OCI-LY1 (cell line): Measurements from ENCODE around the gene PLCB4.

Experiments used
- H2AFZ ChIP-seq: fragments of 200-600 bp; sonication (generic), shearing (Covaris generic); 2 replicates; pipeline ENCODE4 v1.6.0; 2014; ENCODE audit warnings: antibody characterized with exemption, mild to moderate bottlenecking, low read length
- H3F3A ChIP-seq: fragments of 200-600 bp; sonication (generic), shearing (Covaris generic); 2 replicates; pipeline ENCODE4 v1.6.0; 2014; ENCODE audit warnings: mild to moderate bottlenecking, antibody characterized with exemption, low read length, moderate library complexity; ENCODE audit not compliant: insufficient read depth
- H3K27ac ChIP-seq: fragments of 200-600 bp; sonication (generic); 2 replicates; pipeline ENCODE4 v1.5.1; 2014; ENCODE audit warnings: low read length, mixed run types, mild to moderate bottlenecking, low read depth; ENCODE audit not compliant: poor library complexity, severe bottlenecking
- H3K27me3 ChIP-seq: fragments of 200-600 bp; sonication (generic); 2 replicates; pipeline ENCODE4 v1.6.0; 2014; ENCODE audit warnings: antibody characterized with exemption, mild to moderate bottlenecking, low read length, moderate library complexity; ENCODE audit not compliant: insufficient read depth
- H3K36me3 ChIP-seq: fragments of 200-600 bp; sonication (generic); 2 replicates; pipeline ENCODE4 v1.6.1; 2014; ENCODE audit warnings: mild to moderate bottlenecking, antibody characterized with exemption, low read length, moderate library complexity, mixed read lengths; ENCODE audit not compliant: insufficient read depth
- H3K4me1 ChIP-seq: fragments of 200-600 bp; sonication (generic); 2 replicates; pipeline ENCODE4 v1.5.1; 2014; ENCODE audit warnings: mild to moderate bottlenecking, low read length, moderate library complexity; ENCODE audit not compliant: insufficient read depth, severe bottlenecking
- H3K4me2 ChIP-seq: fragments of 200-600 bp; sonication (generic), shearing (Covaris generic); 2 replicates; pipeline ENCODE4 v1.6.1; 2014; ENCODE audit warnings: low read length
- H3K4me3 ChIP-seq: fragments of 200-600 bp; sonication (generic); 2 replicates; pipeline ENCODE4 v1.5.1; 2014; ENCODE audit warnings: low read length, low read depth, mild to moderate bottlenecking, mixed read lengths; ENCODE audit not compliant: poor library complexity, severe bottlenecking
- H3K79me2 ChIP-seq: fragments of 200-600 bp; shearing (Covaris generic); 2 replicates; pipeline ENCODE4 v1.6.1; 2016; ENCODE audit warnings: mixed run types, low read length, mixed read lengths; ENCODE audit not compliant: insufficient read depth
- H3K9ac ChIP-seq: fragments of 200-600 bp; sonication (generic), shearing (Covaris generic); 2 replicates; pipeline ENCODE4 v1.6.1; 2014; ENCODE audit warnings: mild to moderate bottlenecking, low read length, mixed read lengths
- H3K9me2 ChIP-seq: fragments of 200-600 bp; sonication (generic), shearing (Covaris generic); 2 replicates; pipeline ENCODE4 v1.6.1; 2014; ENCODE audit warnings: low read depth, mild to moderate bottlenecking, low read length, mixed read lengths
- H3K9me3 ChIP-seq: fragments of 200-600 bp; shearing (Covaris generic); 2 replicates; pipeline ENCODE4 v1.6.1; 2014; ENCODE audit warnings: low read length, mixed read lengths
- H4K20me1 ChIP-seq: fragments of 200-600 bp; sonication (generic), shearing (Covaris generic); 2 replicates; pipeline ENCODE4 v1.6.0; 2016; ENCODE audit warnings: mild to moderate bottlenecking, low read length; ENCODE audit not compliant: insufficient read depth
- EZH2 ChIP-seq: fragments of 200-600 bp; sonication (generic), shearing (Covaris generic); IDR thresholded peaks from 2 replicates; pipeline ENCODE4 v1.8.0; 2017; ENCODE audit warnings: borderline replicate concordance, mixed run types, mild to moderate bottlenecking, antibody characterized with exemption, low read length, moderate library complexity, mixed read lengths
- TF ChIP-seq, protein P1 (sequence below): fragments of 200-600 bp; sonication (generic), shearing (Covaris generic); IDR thresholded peaks from 2 replicates; pipeline ENCODE4 v1.5.1; 2017; ENCODE audit warnings: mild to moderate bottlenecking, antibody characterized with exemption, low read length, moderate library complexity, mixed read lengths

The PLCB4 gene

DNA sequence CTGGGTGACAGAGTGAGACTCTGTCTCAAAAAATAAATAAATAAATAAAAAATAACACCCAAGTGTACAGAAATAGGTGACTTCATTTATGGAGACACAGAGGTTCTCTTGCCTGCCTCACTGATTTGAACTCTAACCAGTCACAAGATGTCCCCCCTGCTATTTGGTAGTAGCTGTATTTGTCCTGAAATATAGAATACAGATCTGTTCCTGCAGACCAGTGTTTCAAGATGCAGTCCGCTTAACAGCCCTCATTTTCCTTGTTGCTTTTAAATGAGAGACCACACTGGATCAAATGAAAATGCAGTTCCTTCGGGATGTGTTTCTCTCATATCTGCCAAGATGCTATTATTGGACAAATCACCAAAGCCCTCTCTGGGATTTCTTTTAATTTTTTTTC is 7.6 kb downstream of the PLCB4 start:
- Histone ChIP-seq H4K20me1 (no peaks in the 10 kb centered on the region), H3K27ac (no peak overlapping the region), H3K79me2 (no peaks in the 10 kb centered on the region), H3K9me3 (no peaks in the 10 kb centered on the region), H3K4me2 (no peak overlapping the region), H3F3A (no peaks in the 10 kb centered on the region), H3K27me3 (no peaks in the 10 kb centered on the region), H2AFZ (no peak overlapping the region), H3K9ac (no peak overlapping the region), H3K4me3 (no peak overlapping the region), H3K4me1 (no peaks in the 10 kb centered on the region), H3K36me3 (no peaks in the 10 kb centered on the region), H3K9me2 (no peaks in the 10 kb centered on the region)
- TF ChIP-seq EZH2: no peak
- TF ChIP-seq, protein P1, sequence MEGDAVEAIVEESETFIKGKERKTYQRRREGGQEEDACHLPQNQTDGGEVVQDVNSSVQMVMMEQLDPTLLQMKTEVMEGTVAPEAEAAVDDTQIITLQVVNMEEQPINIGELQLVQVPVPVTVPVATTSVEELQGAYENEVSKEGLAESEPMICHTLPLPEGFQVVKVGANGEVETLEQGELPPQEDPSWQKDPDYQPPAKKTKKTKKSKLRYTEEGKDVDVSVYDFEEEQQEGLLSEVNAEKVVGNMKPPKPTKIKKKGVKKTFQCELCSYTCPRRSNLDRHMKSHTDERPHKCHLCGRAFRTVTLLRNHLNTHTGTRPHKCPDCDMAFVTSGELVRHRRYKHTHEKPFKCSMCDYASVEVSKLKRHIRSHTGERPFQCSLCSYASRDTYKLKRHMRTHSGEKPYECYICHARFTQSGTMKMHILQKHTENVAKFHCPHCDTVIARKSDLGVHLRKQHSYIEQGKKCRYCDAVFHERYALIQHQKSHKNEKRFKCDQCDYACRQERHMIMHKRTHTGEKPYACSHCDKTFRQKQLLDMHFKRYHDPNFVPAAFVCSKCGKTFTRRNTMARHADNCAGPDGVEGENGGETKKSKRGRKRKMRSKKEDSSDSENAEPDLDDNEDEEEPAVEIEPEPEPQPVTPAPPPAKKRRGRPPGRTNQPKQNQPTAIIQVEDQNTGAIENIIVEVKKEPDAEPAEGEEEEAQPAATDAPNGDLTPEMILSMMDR: no peak

DNA sequence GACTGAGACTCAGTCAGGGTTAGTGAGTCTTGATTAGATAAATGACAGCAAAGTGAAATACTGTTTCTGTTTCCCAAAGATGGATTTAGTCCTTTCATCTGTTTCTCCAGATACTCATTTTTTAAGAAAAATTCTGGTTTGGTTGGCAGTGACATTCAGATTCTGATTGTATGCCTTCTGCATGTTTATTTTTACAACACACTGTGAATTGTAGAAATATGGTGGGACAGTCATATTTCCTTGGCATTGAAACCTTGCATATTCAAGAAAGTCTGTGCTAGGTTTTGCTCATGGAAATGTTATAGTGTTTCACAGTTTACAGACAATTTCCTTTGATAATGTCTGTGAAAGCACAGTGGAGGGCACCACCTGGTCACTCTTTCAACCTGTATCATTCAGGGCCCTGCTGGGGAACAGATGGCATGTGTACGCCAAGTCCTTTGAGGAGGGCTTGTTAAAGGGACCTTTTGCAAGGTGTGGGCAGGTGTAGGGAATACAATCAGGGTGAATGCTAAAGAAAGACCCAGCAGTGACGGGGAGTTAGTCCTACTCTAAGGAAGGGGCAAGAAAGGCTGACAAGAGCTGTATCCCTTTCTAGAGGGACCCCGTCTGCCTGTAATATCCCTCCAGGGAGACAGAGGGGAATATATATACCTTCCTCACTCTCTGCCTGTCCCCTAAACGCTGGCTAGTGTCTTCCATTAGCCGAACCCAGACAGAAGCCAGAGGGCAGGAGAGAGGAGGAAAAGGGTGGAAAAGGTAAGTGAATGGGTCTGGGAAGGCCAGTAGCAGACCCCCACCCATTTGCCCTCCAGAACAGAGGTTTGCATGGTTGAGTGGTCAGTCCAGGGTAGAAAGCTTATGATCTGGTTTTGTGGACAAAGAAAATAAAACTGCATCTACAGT is 10.2 kb downstream of the PLCB4 start:
- Histone ChIP-seq H3K9me2 (no peaks in the 10 kb centered on the region), H3K4me3 (no peak overlapping the region), H3K27me3 (no peaks in the 10 kb centered on the region), H3K9ac (no peak overlapping the region), H4K20me1 (no peaks in the 10 kb centered on the region), H2AFZ (no peak overlapping the region), H3K4me1 (no peaks in the 10 kb centered on the region), H3K36me3 (no peaks in the 10 kb centered on the region), H3K27ac (no peak overlapping the region), H3K9me3 (no peaks in the 10 kb centered on the region), H3F3A (no peaks in the 10 kb centered on the region), H3K4me2 (no peak overlapping the region), H3K79me2 (no peaks in the 10 kb centered on the region)
- TF ChIP-seq, protein P1: no peak
- no peak for TF ChIP-seq EZH2

DNA sequence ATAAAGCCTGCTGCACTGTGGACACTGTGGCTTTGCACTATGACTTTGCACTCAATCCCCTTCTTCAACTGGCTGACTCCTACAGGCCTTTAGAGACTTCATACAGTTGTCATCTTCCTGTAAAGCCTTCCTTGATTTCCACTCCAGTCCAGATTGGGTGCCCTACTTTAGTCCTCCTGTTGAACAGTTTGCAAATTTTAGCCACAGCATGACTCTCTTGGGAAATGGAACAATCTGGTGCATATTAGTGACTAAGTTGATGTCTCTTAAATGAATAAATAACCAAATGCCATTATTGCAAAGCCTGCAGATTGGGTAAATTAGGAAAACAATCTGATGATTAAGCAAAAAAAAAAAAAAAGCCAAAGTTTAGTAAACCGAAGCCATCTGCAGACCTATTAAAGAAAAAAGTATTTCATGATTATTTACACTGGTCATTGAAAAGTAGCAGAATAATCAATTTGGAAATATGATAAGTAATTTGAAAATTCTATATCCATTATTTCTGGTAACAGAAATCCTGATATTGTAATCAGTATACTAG is 12.6 kb downstream of the PLCB4 start:
- no peaks in the 10 kb centered on the region for H3K79me2 ChIP-seq
- TF ChIP-seq, protein P1: no peak
- TF ChIP-seq EZH2: no peak
- H3K36me3 ChIP-seq: no peaks in the 10 kb centered on the region
- H4K20me1 ChIP-seq: no peaks in the 10 kb centered on the region
- no peak overlapping the region for H3K4me2 ChIP-seq
- no peaks in the 10 kb centered on the region for H3K27me3 ChIP-seq
- no peaks in the 10 kb centered on the region for H3F3A ChIP-seq
- no peaks in the 10 kb centered on the region for H3K9me3 ChIP-seq
- no peaks in the 10 kb centered on the region for H3K9me2 ChIP-seq
- no peak overlapping the region for H3K4me3 ChIP-seq
- no peak overlapping the region for H2AFZ ChIP-seq
- no peak overlapping the region for H3K9ac ChIP-seq
- no peak overlapping the region for H3K27ac ChIP-seq
- H3K4me1 ChIP-seq: no peaks in the 10 kb centered on the region
